OCI-LY7 (cell line): ENCODE data around the gene HBA2. TPM values are rescaled to one million over a fixed set of nuclear protein-coding genes. Genes with fewer than 3 reads are reported as not detected.

Experiments
- BruUV-seq: library from RNA; stranded (reverse); fragments of 400-500 nt; replicated peaks from 2 replicates; lab custom pipeline; 2021; lab: Mats Ljungman, UMichigan
- CTCF ChIA-PET: fragments of 300-600 bp; sonication (Branson Sonifier 250); formaldehyde crosslinking; loops from one replicate; lab custom pipeline; 2022; ENCODE audit warnings: antibody characterized with exemption; ENCODE audit not compliant: unreplicated experiment; lab: Charles Lee
- POLR2A ChIA-PET: fragments of 300-600 bp; sonication (Branson Sonifier 250); formaldehyde crosslinking; loops from one replicate; lab custom pipeline; 2022; ENCODE audit warnings: antibody characterized with exemption; lab: Charles Lee
- DNase-seq: peaks from one replicate; pipeline ENCODE4 v3.0.0-alpha.2; 2015; ENCODE audit warnings: low spot score
- H2AFZ ChIP-seq: fragments of 200-600 bp; sonication (generic), shearing (Covaris generic); 2 replicates; pipeline ENCODE4 v1.6.1; 2014; ENCODE audit warnings: mild to moderate bottlenecking, antibody characterized with exemption, low read length, moderate library complexity
- H3K27ac ChIP-seq: fragments of 200-600 bp; sonication (generic); 2 replicates; pipeline ENCODE4 v1.5.1; 2014; ENCODE audit warnings: mixed run types, low read depth, mild to moderate bottlenecking, moderate library complexity, low read length, inconsistent platforms; ENCODE audit not compliant: poor library complexity, severe bottlenecking
- H3K36me3 ChIP-seq: fragments of 200-600 bp; sonication (generic); 2 replicates; pipeline ENCODE4 v1.6.1; 2014; ENCODE audit warnings: mild to moderate bottlenecking, antibody characterized with exemption, low read length, moderate library complexity, mixed read lengths; ENCODE audit not compliant: insufficient read depth
- H3K4me1 ChIP-seq: fragments of 200-600 bp; sonication (generic); 2 replicates; pipeline ENCODE4 v1.5.1; 2014; ENCODE audit warnings: mild to moderate bottlenecking, low read length; ENCODE audit not compliant: insufficient read depth, poor library complexity, severe bottlenecking
- H3K4me2 ChIP-seq: fragments of 200-600 bp; sonication (generic); 2 replicates; pipeline ENCODE4 v1.6.1; 2014; ENCODE audit warnings: mild to moderate bottlenecking, low read length
- H3K4me3 ChIP-seq: fragments of 200-600 bp; sonication (generic); 2 replicates; pipeline ENCODE4 v1.5.1; 2014; ENCODE audit warnings: mild to moderate bottlenecking, low read depth, low read length; ENCODE audit not compliant: poor library complexity, severe bottlenecking
- H3K79me2 ChIP-seq: fragments of 200-600 bp; sonication (generic); 2 replicates; pipeline ENCODE4 v1.6.1; 2016; ENCODE audit warnings: low read depth, mild to moderate bottlenecking, low read length, moderate library complexity, mixed read lengths; ENCODE audit not compliant: insufficient read depth
- H3K9me2 ChIP-seq: fragments of 200-600 bp; sonication (generic); 2 replicates; pipeline ENCODE4 v1.6.1; 2016; ENCODE audit warnings: mild to moderate bottlenecking, low read length, mixed read lengths; ENCODE audit not compliant: insufficient read depth
- H3K9me3 ChIP-seq: fragments of 200-600 bp; sonication (generic); 2 replicates; pipeline ENCODE4 v1.6.1; 2014; ENCODE audit warnings: mild to moderate bottlenecking, mixed run types, low read length, mixed read lengths
- H4K20me1 ChIP-seq: fragments of 200-600 bp; sonication (generic); 2 replicates; pipeline ENCODE4 v1.6.1; 2014; ENCODE audit warnings: mild to moderate bottlenecking, antibody characterized with exemption, low read length, moderate library complexity, mixed read lengths; ENCODE audit not compliant: insufficient read depth
- EZH2phosphoT487 ChIP-seq: fragments of 200-600 bp; sonication (generic); IDR thresholded peaks from 2 replicates; pipeline ENCODE4 v1.6.1; 2018; ENCODE audit warnings: low read depth, borderline replicate concordance, mild to moderate bottlenecking, mixed run types, antibody characterized with exemption, low read length, moderate library complexity, mixed read lengths
- intact Hi-C: fragments of 100-400 bp; cut with micrococcal nuclease; formaldehyde crosslinking; loops from one replicate; pipeline ENCODE4 v1.10.0; 2022; ENCODE audit not compliant: unreplicated experiment
- total RNA-seq, 2 experiments: library from RNA; depleted of rRNA in 1 of 2; stranded (reverse); fragments of >200 nt in 1 of 2; shearing (Covaris generic) in 1 of 2; gene quantifications; 2 replicates each; pipeline ENCODE4 v1.2.3, GENCODE V29; 2014 to 2022
- TF ChIP-seq, protein P1 (sequence below): fragments of 200-600 bp; sonication (generic); conservative IDR thresholded peaks from 2 replicates; pipeline ENCODE4 v1.5.1; 2014; ENCODE audit warnings: mild to moderate bottlenecking, antibody characterized with exemption, low read length, moderate library complexity, mixed read lengths

HBA2 gene
- total RNA-seq, 2 experiments from 2014 or later, result not detected

DNA sequence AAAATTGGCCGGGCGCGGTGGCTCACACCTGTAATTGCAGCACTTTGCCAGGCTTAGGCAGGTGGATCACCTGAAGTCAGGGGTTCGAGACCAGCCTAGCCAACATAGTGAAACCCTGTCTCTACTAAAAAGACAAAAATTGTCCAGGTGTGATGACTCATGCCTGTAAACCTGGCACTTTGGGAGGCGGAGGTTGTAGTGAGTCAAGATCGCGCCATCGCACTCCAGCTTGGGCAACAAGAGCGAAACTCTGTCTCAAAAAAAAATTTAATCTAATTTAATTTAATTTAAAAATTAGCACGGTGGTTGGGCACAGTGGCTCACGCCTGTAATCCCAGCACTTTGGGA, 6.0 kb downstream of the HBA2 start:
- H3K36me3 ChIP-seq, result peaks cover 10% of the 10 kb centered on the region; the same call in 1 of the 2 replicates
- no peak for DNase-seq
- H3K9me2 ChIP-seq, result no peaks in the 10 kb centered on the region
- no peaks in the 10 kb centered on the region for H4K20me1 ChIP-seq
- no peak overlapping the region for H3K4me2 ChIP-seq
- no peak overlapping the region for H3K27ac ChIP-seq
- H3K4me1 ChIP-seq, result peaks cover 4% of the 10 kb centered on the region
- ChIA-PET CTCF (no interaction called here), POLR2A (no interaction called here)
- no TSS peak for BruUV-seq
- no peak overlapping the region for H2AFZ ChIP-seq
- TF ChIP-seq EZH2phosphoT487, result no peak
- TF ChIP-seq, protein P1, sequence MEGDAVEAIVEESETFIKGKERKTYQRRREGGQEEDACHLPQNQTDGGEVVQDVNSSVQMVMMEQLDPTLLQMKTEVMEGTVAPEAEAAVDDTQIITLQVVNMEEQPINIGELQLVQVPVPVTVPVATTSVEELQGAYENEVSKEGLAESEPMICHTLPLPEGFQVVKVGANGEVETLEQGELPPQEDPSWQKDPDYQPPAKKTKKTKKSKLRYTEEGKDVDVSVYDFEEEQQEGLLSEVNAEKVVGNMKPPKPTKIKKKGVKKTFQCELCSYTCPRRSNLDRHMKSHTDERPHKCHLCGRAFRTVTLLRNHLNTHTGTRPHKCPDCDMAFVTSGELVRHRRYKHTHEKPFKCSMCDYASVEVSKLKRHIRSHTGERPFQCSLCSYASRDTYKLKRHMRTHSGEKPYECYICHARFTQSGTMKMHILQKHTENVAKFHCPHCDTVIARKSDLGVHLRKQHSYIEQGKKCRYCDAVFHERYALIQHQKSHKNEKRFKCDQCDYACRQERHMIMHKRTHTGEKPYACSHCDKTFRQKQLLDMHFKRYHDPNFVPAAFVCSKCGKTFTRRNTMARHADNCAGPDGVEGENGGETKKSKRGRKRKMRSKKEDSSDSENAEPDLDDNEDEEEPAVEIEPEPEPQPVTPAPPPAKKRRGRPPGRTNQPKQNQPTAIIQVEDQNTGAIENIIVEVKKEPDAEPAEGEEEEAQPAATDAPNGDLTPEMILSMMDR, result no peak
- no peaks in the 10 kb centered on the region for H3K9me3 ChIP-seq
- H3K4me3 ChIP-seq, result no peak overlapping the region
- intact Hi-C loops, result no loop called here
- H3K79me2 ChIP-seq, result no peaks in the 10 kb centered on the region

DNA sequence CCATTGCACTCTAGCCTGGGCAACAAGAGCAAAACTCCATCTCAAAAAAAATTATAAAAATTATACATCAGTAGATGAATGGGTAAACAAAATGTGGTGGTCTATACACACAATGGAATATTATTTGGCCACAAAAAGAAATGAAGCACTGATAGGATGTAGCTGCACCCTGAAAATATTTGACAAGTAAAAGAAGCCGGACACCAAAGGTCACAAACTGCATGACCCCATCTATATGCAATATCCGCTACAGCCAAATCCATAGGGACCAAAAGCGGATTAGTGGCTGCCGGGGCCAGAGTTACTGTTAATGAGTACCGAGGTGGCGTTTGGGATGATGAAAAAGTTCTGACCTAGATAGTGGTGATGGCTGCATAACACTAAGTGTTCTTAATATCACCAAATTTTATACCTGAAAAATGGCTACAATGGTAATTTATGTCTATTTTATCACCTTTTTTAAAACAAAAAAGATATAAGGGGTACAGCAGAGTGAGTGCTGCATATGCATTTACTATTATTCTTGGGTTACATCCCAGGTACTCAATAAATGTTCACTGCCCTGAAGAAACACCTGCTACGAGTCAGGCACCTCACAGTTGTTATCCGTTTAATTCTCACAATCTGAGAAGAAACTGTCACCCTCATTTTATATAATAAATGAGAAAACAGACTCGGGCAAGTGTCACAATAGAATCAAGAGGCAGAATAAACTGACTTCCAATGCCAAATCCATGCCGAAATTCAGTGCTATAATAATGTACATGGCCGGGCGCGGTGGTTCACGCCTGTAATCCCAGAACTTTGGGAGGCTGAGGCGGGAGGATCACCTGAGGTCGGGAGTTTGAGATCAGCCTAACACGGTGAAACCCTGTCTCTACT, 6.8 kb downstream of the HBA2 start:
- Histone ChIP-seq H3K9me2 (no peaks in the 10 kb centered on the region), H3K9me3 (no peaks in the 10 kb centered on the region), H3K4me1 (peaks cover 4% of the 10 kb centered on the region), H3K36me3 (peaks cover 14% of the 10 kb centered on the region; the same call in 1 of the 2 replicates), H2AFZ (no peak overlapping the region), H3K4me2 (no peak overlapping the region), H4K20me1 (no peaks in the 10 kb centered on the region), H3K79me2 (no peaks in the 10 kb centered on the region), H3K4me3 (no peak overlapping the region), H3K27ac (no peak overlapping the region)
- BruUV-seq, result no TSS peak
- CTCF ChIA-PET, result no interaction called here
- TF ChIP-seq, protein P1, result no peak
- TF ChIP-seq EZH2phosphoT487, result no peak
- intact Hi-C loops, result no loop called here
- POLR2A ChIA-PET, result no interaction called here
- no peak for DNase-seq

DNA sequence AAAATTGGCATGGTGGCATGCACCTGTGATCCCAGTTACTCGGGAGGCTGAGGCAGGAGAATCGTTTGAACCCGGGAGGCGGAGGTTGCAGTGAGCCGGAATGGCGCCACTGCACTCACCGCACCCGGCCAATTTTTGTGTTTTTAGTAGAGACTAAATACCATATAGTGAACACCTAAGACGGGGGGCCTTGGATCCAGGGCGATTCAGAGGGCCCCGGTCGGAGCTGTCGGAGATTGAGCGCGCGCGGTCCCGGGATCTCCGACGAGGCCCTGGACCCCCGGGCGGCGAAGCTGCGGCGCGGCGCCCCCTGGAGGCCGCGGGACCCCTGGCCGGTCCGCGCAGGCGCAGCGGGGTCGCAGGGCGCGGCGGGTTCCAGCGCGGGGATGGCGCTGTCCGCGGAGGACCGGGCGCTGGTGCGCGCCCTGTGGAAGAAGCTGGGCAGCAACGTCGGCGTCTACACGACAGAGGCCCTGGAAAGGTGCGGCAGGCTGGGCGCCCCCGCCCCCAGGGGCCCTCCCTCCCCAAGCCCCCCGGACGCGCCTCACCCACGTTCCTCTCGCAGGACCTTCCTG, 7.5 kb downstream of the HBA2 start, which contains the start of gene HBQ1:
Gene HBQ1 (plus strand): TSS at position 359 of the 575 bp plus-strand sequence. CDS start 28 bp downstream, at position 387.
- no TSS peak for BruUV-seq
- Histone ChIP-seq H3K9me2 (no peaks in the 10 kb centered on the region), H2AFZ (no peak within 1 kb of the TSS), H3K4me3 (no peak within 1 kb of the TSS), H3K79me2 (no peaks in the 10 kb centered on the region), H3K27ac (no peak within 1 kb of the TSS), H3K4me1 (peaks cover 4% of the 10 kb centered on the region), H3K4me2 (peak within 1 kb of the TSS; percentile 26; the same call in 1 of the 2 replicates), H4K20me1 (no peaks in the 10 kb centered on the region), H3K36me3 (peaks cover 18% of the 10 kb centered on the region; the same call in 1 of the 2 replicates), H3K9me3 (no peaks in the 10 kb centered on the region)
- TF ChIP-seq, protein P1, result no peak
- no peak for TF ChIP-seq EZH2phosphoT487
- DNase-seq, result no peak
- ChIA-PET CTCF (no interaction called here), POLR2A (no interaction called here)
- intact Hi-C loops, result no loop called here
